ENCODE measurements around the gene TLR10.

Gene TLR10

GRCh38 chr4:38728631-38729141 lies 54.1 kb downstream of the TLR10 start:
- DNase-seq (ENCODE audit: low read depth), result no peak

GRCh38 chr4:38724475-38724808 lies 58.3 kb downstream of the TLR10 start:
- DNase-seq (ENCODE audit: low read depth), result no peak

- DNase-seq (ENCODE audit: low read depth), result peak; percentile 50
These were observed 58.9 kb downstream of the TLR10 start for GRCh38 chr4:38723726-38724474.

- DNase-seq (ENCODE audit: low read depth), result no peak
These were observed 59.7 kb downstream of the TLR10 start for GRCh38 chr4:38723114-38723513.

All from amniotic epithelial cell (primary cell).